Endothelial cell of umbilical vein (primary cell): Measurements from ENCODE around the gene TSPAN5.

Source experiments
- CTCF ChIP-seq, 2 donors: IDR thresholded peaks; 1 replicate in 1 of 2; 2 replicates in 1 of 2; pipeline ENCODE4 v1.5.1; 2011; ENCODE audit warnings: low read length in 2 of 2, mild to moderate bottlenecking in 2 of 2, moderate library complexity in 2 of 2, control low read depth in 1 of 2, inconsistent platforms in 1 of 2, low read depth in 1 of 2; ENCODE audit not compliant: insufficient read depth in 1 of 2; ENCODE audit errors: extremely low read depth in 1 of 2
- EZH2 ChIP-seq: IDR thresholded peaks from 2 replicates; pipeline ENCODE4 v1.6.1; 2012; ENCODE audit warnings: borderline replicate concordance, low read depth, mild to moderate bottlenecking, moderate library complexity, low read length, inconsistent platforms; ENCODE audit not compliant: severe bottlenecking
- MYC ChIP-seq: IDR thresholded peaks from one replicate; pipeline ENCODE4 v1.6.1; 2011; ENCODE audit warnings: mild to moderate bottlenecking, low read depth, low read length
- POLR2A ChIP-seq: IDR thresholded peaks from 2 replicates; pipeline ENCODE4 v1.6.1; 2012; ENCODE audit warnings: low read depth, mild to moderate bottlenecking, control low read depth, low read length
- POLR2AphosphoS5 ChIP-seq: IDR thresholded peaks from 2 replicates; pipeline ENCODE4 v1.6.1; 2012; ENCODE audit warnings: low read depth, mild to moderate bottlenecking, control low read depth, low read length, moderate library complexity; ENCODE audit not compliant: insufficient read depth
- TF ChIP-seq, protein P1 (sequence below): IDR thresholded peaks from 2 replicates; pipeline ENCODE4 v1.6.1; 2011; ENCODE audit not compliant: insufficient read depth, insufficient read length

- TF ChIP-seq CTCF (IDR thresholded peaks at IDR 0.05; ENCODE audit: extremely low read depth in 1 of 2, insufficient read depth in 1 of 2, low read depth in 1 of 2, low read length in 2 of 2) (no peak), MYC (no peak), EZH2 (no peak), POLR2AphosphoS5 (no peak), POLR2A (no peak)
- TF ChIP-seq, protein P1, sequence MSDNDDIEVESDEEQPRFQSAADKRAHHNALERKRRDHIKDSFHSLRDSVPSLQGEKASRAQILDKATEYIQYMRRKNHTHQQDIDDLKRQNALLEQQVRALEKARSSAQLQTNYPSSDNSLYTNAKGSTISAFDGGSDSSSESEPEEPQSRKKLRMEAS, result no peak
Observed at GRCh38 chr4:98565681-98566301, 92.6 kb downstream of the TSPAN5 start.
